PC-9 (cell line): ENCODE measurements around the gene PEX13.

Experiments
- CTCF ChIP-seq: fragments of 200-600 bp; sonication (generic); conservative IDR thresholded peaks from 2 replicates; pipeline ENCODE4 v1.6.1; 2017; ENCODE audit warnings: mixed run types, antibody characterized with exemption, mild to moderate bottlenecking, moderate library complexity
- EZH2 ChIP-seq: fragments of 200-600 bp; sonication (generic); IDR thresholded peaks from 2 replicates; pipeline ENCODE4 v1.8.0; 2017; ENCODE audit warnings: antibody characterized with exemption, low read depth

DNA sequence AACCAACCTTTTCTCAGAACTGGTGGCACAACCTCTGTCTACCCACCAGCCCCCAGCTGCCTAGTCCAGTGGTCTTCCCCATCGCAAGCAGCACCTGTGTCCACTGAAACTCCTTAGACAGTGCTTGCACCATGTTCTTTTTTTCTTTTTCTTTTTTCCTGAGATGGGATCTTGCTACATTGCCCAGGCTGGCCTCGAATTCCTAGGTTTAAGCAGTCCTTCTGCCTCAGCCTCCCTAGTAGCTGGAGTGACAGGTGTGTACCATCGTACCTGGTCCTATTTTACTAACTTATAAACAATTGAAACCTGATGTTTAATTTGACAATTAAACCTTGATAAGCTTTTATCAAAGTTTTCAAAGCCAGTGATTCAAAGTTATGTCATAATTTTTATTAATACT lies 78.9 kb downstream of the PEX13 start:
- TF ChIP-seq EZH2 (no peak), CTCF (no peak)
